A549 (cell line): Measurements from ENCODE around the gene MOCOS.

Experiments
- CHD4 ChIP-seq: fragments of 200-600 bp; sonication (generic); IDR thresholded peaks from 2 replicates; pipeline ENCODE4 v1.6.1; 2016; ENCODE audit warnings: antibody characterized with exemption, mild to moderate bottlenecking, borderline replicate concordance
- CTCF ChIP-seq: fragments of >200 bp; sonication (Bioruptor Twin); formaldehyde crosslinking; IDR thresholded peaks from 3 replicates; pipeline ENCODE4 v1.5.1; 2016
- HDAC2 ChIP-seq: fragments of 200-600 bp; sonication (generic); IDR thresholded peaks from 2 replicates; pipeline ENCODE4 v1.6.1; 2016
- POLR2A ChIP-seq: IDR thresholded peaks from 2 replicates; pipeline ENCODE4 v1.6.1; 2012; ENCODE audit warnings: mild to moderate bottlenecking, low read length
- RAD21 ChIP-seq, 2 experiments: fragments of >200 bp in 1 of 2; sonication (Bioruptor Twin) in 1 of 2; formaldehyde crosslinking in 1 of 2; IDR thresholded peaks in 1 of 2; conservative IDR thresholded peaks in 1 of 2; 2 replicates in 1 of 2; 3 replicates in 1 of 2; pipeline ENCODE4 v1.6.1; 2012 to 2018; ENCODE audit warnings: inconsistent platforms in 1 of 2
- RNF2 ChIP-seq: fragments of 200-600 bp; sonication (generic); IDR thresholded peaks from 2 replicates; pipeline ENCODE4 v1.6.1; 2016; ENCODE audit warnings: low read depth, mild to moderate bottlenecking, antibody characterized with exemption, moderate library complexity, borderline replicate concordance
- SMC3 ChIP-seq: fragments of >200 bp; sonication (Bioruptor Twin); formaldehyde crosslinking; IDR thresholded peaks from 3 replicates; pipeline ENCODE4 v1.6.1; 2018; ENCODE audit warnings: inconsistent platforms
- SREBF2 ChIP-seq: fragments of 450-650 bp; IDR thresholded peaks from 2 replicates; pipeline ENCODE4 v1.6.1; 2014; ENCODE audit warnings: mild to moderate bottlenecking, moderate library complexity
- ZSCAN20 ChIP-seq: fragments of 250-450 bp; sonication (Bioruptor Pico); IDR thresholded peaks from 2 replicates; pipeline ENCODE4 v1.8.0; 2022; ENCODE audit warnings: mild to moderate bottlenecking, moderate library complexity
- TF ChIP-seq, protein P1 (sequence below): IDR thresholded peaks from 2 replicates; pipeline ENCODE4 v1.6.1; 2012; ENCODE audit warnings: low read depth, borderline replicate concordance

DNA sequence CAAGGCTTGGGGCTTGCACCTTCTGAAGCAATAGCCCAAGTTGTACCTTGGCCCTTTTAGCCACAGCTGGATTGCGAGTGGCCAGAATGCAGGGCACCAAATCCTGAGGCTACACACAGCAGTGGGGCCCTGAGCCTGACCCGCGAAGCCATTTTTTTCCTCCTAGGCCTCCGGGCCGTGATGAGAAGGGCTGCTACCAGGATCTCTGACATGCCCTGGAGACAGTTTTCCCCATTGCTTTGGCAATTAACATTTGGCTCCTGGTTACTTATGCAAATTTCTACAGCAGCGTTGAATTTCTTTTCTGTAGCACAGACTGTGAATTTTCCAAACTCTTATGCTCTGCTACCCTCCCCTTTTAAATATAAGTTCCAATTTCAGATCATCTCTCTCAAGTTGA is 54.5 kb downstream of the MOCOS start:
- no peak for TF ChIP-seq SMC3
- TF ChIP-seq, protein P1, sequence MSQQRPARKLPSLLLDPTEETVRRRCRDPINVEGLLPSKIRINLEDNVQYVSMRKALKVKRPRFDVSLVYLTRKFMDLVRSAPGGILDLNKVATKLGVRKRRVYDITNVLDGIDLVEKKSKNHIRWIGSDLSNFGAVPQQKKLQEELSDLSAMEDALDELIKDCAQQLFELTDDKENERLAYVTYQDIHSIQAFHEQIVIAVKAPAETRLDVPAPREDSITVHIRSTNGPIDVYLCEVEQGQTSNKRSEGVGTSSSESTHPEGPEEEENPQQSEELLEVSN = no peak
- no peak for TF ChIP-seq POLR2A
- TF ChIP-seq CTCF = no peak
- no peak for TF ChIP-seq CHD4
- TF ChIP-seq RAD21 (conservative IDR thresholded peaks at IDR 0.05 in 1 of 2, IDR thresholded peaks at IDR 0.05 in 1 of 2) = no peak
- TF ChIP-seq SREBF2 = no peak
- TF ChIP-seq RNF2 = no peak
- no peak for TF ChIP-seq ZSCAN20 (CRISPR knock-in tag)
- TF ChIP-seq HDAC2 = no peak
